GM19035 (cell line): ENCODE measurements around the gene C22orf42.
"Not testable (repeated sequence)": the region's sequence is repeated elsewhere in the genome, so short reads cannot be mapped to it uniquely, and the experiment has no call there.

Source experiments
- ATAC-seq: cut with Tn5 transposase; IDR thresholded peaks from one replicate; pipeline ENCODE4 v1.9.1; 2021; ENCODE audit not compliant: unreplicated experiment

The C22orf42 gene, protein sequence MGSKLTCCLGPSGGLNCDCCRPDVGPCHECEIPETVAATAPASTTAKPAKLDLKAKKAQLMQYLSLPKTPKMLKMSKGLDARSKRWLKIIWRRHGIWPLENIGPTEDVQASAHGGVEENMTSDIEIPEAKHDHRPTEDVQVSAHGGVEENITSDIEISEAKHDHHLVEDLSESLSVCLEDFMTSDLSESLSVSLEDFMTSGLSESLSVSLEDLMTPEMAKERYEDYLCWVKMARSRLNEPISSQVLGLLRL

DNA sequence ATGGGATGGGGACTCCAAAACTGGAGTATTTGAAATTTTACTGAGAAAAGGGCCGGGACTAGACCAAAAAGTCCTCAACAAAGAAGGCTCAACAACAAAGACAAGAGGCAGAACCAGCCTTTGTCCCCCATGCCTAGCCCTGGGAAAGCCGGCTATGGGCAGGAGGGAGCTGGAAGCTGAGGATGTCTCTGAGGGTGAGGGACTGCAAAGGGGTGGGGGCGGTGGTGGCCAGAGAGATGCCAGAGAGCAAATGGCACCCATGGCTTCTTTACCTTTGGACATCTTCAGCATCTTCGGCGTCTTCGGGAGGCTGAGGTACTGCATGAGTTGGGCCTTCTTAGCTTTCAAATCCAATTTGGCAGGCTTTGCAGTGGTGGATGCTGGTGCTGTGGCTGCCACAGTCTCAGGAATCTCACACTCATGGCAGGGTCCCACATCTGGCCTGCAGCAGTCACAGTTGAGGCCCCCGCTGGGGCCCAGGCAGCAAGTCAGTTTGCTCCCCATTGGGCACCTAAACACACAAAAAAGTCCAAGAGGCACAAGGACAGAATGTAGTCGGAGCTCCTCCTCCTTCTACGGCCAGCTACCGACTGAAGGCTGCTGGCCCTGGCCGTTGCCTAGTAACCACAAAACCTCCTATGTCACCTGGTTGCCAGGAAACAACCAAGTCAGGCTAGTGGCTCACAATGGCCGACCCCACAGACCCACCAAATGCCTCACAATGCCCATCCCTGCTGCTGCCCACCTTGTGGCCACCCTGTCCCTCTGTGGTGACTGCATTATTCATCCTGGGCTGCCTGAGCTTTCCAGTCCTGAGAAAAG is at the start of gene C22orf42:
Gene C22orf42 (minus strand): TSS at position 592 of the 822 bp plus-strand sequence. CDS start 88 bp downstream, at position 504.
- no peak for ATAC-seq

DNA sequence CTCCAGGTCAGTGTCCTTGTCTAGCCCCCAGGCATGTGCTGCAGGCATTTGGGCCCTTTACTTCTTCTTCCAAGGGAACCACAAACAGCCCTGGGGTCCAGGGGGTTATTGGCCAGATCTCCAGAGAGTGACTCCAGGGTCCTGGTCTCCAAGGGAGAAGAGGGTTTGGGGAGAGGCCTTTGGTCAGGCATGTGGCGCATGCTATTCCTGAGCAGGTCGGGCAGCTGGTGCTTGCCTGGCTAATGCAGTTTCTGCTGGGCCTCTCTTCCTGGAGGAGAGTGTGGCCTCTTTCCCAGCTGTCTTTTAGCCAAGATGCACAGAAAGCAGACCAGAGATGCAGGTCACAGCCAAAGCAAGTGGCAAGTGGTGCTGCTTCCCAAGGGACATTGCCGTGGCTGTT is 49.6 kb upstream of the C22orf42 start:
- no peak for ATAC-seq

DNA sequence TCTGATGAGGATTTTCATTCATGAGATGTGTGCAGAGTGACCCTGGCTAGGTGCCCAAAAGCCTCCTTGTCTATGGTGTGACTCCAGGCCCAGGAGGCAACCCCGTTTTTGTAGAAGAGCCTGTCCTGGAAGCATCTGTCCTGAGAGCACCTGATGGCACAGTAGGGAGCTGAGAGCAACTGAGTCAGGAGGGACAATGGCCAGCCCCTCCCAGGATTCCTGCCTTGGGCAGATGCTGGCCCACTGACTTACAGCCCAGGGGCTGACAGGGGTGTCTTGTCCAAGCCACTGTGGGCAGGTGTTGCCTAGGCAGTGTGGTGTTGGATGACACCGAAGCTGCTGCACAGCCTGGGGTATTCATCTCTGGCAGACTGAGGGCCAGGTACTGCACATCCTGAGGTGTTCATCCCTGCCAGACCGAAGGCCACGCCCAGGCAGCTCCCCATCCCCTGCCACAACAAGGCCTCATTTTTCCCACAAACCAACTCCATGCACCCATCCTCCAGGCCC is 48.9 kb upstream of the C22orf42 start:
- ATAC-seq: no peak

DNA sequence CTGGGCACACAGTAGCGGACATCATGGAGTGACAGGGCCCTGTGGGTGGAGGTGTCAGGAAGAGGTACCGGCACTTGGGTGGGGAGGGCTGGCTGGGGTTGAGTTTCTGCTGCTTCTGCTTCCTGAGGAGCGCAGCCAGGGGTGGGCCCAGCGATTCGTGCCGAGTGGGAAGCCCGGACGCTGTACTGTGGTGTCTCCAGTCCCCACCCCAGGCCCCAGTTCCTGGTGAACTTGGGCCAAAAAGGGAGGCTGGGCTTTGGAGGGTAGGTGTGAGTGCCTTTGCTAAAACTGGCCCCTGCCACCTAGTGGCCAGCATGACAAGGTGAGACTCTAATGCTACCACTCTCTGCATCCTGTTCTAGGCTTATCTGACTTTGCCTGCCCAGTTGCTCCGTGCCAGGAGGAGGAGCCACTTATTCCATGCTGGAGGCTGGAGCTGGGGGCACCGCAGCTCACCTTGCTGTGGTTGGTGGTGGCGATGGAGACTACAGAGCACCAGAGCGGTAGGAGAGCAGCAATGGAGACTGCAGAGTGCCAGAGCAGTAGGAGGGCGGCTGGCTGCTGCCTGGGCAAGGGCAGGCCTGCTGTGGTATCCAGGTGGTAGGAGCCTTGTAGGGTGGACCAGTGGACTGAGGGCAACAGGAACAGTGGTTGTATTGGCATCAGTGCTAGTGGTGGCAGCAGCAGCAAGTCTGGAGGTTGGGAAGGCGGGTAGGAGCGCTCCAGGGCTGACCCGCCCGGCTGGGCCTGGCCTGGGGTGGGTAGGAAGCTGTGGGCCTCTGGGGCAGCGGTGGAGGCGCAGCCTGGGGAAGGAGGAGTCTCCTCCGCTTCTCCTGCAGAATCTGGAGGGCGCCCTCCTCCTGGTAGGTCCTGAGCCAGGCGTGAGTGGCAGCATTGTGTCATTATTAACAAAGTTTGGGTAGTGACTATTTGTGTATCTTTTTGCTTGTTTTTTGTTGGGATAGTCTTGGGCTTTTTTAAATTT is 48.0 kb upstream of the C22orf42 start:
- ATAC-seq: no peak

DNA sequence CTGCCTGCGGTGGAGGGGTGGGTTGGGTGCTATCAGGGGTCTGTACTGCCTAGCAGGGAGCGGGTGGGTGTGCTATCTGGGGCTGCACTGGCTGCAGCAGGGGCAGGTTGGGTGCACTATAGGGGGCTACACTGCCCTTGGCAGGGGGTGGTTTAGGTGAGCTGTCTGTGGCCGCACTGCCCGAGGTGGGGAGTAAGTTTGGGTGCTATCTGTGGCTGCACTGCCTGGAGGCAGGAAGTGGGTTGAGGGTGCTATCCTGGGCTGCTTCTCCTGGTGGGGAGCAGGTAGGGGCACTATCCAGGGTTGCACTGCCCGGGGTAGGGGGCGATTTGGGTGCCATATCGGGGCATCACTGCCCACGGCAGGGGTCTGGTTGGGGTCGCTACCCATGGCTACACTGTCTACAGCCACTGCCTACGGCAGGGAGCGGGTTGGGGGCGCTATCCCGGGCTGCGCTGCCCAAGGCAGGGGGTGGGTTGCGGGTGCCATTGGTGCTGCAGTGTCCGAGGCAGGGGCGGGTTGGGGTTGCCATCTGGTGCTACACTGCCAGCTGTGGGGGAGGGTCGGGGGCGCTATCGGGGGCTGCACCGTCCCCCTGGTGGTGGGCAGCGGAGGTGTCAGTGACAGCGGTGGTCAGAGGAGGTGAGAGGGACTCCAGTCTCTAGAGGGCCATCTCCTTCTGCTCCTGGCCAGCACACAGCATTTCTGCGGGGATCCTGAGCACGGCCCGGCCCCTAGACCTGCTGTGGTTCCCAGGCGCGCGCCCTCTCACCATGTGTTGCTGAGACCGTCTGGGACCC is 47.1 kb upstream of the C22orf42 start:
- no peak for ATAC-seq

DNA sequence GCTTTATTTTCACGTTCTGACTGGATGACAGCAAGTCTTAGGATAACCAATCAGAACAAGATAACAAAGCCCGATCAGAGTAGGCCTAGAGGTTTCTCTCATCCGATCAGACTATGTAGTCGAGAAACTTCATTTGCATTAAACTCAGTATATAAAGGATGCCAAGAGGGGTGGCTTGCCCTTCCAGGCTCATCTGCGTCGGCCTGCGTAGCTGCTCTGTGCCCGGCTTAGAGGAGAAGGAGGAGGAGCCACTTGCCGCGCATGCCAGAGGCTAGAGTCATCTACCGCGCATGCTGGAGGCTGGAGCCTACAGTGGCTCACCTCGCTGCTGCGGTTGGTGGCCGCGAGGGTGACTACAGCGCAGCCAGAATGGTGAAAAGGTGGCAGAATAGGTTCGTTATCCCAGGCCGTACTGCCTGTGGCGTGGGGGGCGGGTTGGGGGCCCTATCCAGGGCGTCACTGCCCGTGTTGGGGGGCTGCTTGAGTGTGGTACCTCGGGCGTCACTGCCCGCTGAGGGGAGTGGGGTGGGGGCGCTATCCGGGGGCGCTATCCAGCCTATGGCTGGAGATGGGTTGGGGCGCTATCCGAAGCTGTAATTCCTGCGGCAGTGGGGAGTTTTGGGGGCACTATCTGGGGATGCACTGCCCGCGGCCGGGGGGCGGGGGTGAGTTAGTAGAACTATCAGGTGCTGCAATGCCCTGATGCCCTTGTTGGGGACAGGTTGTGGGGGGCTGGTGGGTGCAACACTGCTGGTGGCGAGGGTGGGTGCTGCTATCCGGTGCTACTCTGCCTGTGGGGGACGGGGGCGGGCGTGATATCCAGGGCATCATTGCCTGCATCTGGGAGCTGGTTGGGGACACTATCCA is 46.0 kb upstream of the C22orf42 start, which contains the start of gene RFPL2:
Gene RFPL2 (minus strand): TSS at position 218 of the 867 bp plus-strand sequence. CDS start 2,622 bp downstream, outside the sequence.
- ATAC-seq: no peak

DNA sequence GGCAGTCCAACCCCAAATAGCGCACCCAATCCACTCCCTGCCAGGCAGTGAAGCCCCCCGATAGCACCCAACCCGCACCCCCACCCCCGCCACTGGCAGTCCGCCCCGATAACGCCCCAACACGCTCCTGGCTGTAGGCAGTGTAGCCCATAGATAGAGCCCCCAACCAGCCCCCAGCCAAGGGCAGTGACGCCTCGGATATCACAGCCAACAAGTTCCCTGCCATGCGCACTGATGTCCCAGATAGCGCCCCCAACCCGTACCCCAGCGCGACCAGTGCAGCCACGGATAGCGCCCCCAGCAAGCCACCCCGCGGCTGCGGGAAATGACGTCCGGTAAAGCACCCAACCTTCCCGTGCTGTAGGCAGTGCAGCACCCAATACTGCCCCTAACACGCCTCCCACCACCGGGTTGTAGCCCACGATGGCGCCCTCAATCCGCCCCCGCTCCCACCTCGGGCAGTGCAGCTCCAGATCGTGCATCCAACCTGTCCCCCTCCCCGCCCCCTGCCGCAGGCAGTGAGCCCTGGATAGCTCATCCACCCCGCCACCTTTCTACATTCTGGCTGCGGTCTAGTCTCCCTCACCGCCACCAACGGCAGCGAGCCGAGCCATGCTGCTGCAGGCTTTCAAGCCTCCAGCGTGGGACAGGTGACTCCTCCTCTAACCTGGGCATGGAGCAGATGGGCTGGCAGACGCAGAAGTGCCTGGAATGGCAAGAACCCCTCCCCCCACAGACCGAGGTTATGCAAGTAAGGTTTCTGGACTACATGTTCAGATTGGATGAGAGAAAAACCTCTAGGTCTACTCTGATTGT is 45.1 kb upstream of the C22orf42 start:
- no peak for ATAC-seq

DNA sequence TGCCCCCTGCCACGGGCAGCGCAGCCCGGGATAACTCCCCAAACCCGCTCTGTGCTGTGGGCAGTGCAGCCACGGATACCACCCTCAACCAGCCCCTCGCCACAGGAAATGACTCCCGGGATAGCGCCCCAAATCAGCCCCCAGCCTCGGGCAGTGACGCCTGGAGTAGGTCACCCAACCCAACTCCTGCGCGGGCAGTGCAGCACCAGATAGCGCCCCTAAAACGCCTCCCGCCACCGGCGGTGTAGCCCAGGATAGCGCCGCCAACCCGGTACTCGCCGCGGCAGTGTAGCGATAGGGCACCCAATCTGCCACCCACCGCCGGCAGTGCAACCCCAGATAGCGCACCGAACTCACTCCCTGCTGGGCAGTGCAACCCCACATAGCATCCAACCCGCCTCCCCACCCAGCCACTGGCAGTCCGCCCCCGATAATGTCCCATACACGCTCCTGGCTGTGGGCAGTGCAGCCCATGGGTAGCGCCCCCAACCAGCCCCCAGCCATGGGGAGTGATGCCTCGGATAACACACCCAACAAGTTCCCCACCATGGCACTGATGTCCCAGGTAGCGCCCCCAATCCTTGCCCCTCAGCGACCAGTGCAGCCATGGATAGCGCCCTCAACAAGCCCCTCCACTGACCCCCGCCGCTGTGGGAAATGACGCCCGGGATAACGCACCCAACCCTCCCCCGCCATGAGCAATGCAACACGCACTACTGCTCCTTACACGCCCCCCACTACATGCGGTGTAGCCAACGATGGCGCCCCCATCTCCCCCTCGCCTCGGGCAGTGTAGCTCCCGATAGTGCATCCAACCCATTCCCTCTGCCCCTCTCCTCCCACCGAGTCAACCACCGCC is 44.3 kb upstream of the C22orf42 start:
- no peak for ATAC-seq

DNA sequence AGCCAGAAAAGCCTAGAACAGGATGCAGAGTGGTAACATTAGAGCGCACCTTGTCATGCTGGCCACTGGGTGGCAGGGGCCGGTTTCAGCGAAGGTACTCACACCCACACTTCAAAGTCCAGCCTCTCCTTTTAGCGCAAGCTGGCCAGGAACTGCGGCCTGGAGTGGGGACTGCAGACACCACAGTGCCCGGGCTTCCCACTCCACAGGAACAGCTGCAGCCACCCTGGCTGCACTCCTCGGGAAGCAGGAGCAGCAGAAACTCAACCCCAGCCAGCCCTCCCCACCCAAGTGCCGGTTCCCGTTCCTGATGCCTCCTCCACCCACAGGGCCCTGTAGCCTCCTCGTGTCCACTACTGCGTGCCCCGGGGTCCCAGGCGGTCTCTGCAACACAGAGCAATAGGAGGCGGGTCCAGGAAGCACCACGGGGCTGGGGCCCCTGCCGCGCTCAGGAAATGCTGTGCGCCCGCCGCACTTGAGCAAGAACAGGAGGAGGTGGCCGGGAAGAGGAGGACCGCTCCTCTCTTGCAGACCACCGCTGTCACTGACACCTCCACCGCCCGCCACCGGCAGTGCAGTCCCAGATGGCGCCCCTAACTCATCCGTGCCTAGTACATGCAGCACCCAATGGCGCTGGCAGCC is 43.6 kb upstream of the C22orf42 start:
- no peak for ATAC-seq

DNA sequence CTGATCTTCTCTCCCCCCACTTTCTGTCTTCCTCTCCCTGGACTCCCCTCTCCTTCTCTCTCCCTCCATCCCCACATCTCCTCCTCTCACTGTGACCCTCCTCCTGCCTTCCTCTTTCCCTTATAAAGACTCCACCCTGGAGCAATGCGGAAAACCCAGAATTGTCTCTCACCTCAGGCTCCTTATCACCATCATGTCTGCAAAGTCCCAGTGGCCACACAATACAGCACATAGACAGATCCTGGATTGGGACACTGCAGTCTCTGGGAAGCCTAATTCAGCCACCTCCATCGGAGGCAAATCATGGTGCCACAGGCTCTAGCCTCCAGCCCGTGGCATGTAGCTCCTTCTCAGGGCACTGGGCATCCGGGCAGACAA is 43.0 kb upstream of the C22orf42 start:
- no peak for ATAC-seq

DNA sequence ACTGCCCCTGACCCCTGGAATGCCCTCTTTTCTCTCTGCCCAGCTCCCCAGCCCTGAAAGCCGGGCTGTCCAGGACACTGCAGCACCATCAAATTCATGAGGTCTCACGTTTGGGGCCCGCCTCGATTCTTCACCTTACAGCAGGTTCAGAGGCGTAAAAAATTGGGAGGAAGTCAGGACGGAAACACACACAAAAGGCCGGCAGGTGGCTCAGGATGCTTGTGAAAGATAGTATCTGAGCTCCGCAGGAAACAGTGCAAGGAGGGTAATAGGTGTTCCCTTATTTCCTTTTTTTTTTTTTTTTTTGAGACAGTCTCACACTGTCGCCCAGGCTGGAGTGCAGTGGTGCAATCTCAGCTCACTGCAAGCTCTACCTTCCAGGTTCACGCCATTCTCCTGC is 41.6 kb upstream of the C22orf42 start:
- no peak for ATAC-seq

DNA sequence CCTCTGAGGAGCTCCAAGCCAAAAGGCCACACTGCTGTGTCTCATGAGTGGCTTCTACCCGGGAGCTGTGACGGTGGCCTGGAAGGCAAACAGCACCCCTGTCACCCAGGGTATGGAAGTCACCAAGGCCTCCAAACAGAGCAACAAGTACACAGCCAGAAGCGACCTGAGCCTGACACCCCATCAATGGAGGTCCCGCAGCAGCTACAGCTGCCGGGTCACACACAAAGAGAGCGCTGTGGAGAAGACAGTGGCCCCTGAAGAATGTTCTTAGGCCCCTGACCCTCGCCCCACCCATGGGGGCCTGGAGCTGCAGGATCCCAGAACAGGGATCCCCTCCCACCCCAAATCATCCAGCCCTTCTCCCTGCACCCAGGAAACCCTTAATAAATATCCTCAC is 40.9 kb upstream of the C22orf42 start:
- ATAC-seq: no peak

DNA sequence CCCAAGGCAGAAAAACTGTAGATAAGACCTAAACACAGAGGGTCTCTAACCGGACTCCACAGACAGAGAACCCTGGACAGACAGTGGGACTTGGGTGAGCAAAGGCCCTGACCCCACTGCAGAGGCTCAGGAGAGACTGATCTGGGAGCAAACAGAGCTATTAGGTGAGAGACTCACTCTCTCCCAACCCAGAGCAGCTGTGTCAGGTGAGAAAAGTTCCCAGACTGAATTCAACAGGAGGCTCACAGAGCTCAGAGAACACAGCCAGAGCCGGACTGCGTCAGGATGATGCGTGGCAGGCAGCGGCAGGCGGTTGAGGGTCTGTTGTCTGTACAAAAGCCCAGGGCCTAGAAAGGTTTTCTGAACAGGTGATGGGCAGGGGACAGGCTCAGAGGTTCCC is 40.2 kb upstream of the C22orf42 start:
- ATAC-seq: no peak

DNA sequence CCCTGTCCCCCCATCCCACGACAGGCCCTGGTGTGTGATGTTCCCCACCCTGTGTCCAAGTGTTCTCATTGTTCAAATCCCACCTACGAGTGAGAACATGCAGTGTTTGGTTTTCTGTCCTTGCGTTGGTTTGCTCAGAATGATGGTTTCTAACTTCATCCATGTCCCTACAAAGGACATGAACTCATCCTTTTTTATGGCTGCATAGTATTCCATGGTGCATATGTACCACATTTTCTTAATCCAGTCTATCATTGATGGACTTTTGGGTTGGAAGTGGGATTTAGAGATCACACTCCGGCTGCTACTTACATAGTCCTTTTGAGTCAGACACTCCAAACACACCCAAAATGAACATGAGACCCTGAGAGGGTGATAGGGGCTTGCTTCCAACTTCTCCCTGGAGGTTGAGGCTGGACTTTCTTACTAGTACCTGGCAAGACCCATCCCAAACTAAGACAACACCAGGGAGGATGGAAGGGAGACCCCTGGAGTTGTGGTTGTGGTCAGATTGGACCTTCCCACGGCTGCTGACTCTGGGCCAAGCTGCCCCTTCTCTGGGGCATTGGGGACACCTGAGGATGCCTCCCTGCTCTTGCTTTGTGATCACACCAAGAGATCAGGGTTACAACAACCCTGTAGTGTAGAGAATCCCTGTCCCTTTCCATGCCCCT is 38.6 kb upstream of the C22orf42 start:
- ATAC-seq: not testable (repeated sequence)

DNA sequence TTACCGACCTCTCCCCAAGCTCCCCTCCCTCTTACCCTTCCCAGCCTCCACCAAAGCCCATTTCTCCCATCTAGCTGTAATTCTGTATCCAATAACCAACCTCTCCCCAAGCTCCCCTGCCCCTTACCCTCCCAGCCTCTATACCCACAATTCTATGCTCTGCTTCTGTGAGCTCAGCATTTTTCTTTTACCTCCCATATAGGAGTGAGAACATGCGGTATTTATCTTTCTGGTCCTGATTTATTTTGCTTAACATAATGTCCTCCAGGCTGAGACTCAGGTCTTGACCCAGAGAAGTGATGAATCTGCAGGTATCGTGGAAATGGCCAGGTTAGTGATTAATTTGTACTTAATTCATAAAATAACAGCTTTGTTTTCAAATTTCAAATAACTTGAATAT is 36.8 kb upstream of the C22orf42 start:
- not testable (repeated sequence) for ATAC-seq

DNA sequence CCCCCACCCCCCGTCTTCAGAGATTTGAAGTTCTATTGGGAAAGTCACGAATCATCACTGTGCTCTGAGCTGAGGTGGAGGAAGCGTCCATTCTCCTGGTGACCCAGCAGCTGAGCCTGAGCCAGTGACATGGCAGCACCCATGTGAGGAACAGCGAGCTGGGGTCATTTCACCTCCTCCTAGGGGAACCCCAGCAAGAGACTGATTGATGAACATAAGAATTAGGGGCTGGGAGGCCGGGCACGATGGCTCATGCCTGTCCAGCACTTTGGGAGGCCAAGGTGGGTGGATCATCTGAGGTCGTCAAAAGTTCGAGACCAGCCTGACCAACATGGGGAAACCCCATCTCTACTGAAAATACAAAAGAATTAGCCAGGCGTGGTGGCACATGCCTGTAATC is 34.2 kb upstream of the C22orf42 start:
- ATAC-seq: not testable (repeated sequence)
